ACC112 (cell line): ENCODE data around the gene PDE9A.

Source experiments
- H2AFZ ChIP-seq: fragments of 200-600 bp; sonication (generic); one replicate; pipeline ENCODE4 v1.6.0; 2017; ENCODE audit warnings: antibody characterized with exemption, low read length; ENCODE audit not compliant: unreplicated experiment
- H3K27ac ChIP-seq: fragments of 200-600 bp; sonication (generic); 2 replicates; pipeline ENCODE4 v1.5.1; 2014; ENCODE audit warnings: low read depth, mild to moderate bottlenecking, antibody characterized with exemption, low read length, moderate library complexity
- H3K27me3 ChIP-seq: fragments of 200-600 bp; sonication (generic); 2 replicates; pipeline ENCODE4 v1.6.1; 2014; ENCODE audit warnings: mild to moderate bottlenecking, antibody characterized with exemption, low read length, moderate library complexity, mixed read lengths; ENCODE audit not compliant: insufficient read depth
- H3K36me3 ChIP-seq: fragments of 200-600 bp; sonication (generic); 2 replicates; pipeline ENCODE4 v1.6.1; 2016; ENCODE audit warnings: mild to moderate bottlenecking, antibody characterized with exemption, low read length, moderate library complexity, mixed read lengths; ENCODE audit not compliant: insufficient read depth
- H3K4me1 ChIP-seq: fragments of 200-600 bp; sonication (generic); one replicate; pipeline ENCODE4 v1.6.1; 2016; ENCODE audit warnings: low read length, mixed read lengths; ENCODE audit not compliant: insufficient read depth, unreplicated experiment, control insufficient read depth
- H3K4me3 ChIP-seq: fragments of 200-600 bp; sonication (generic); 2 replicates; pipeline ENCODE4 v1.5.1; 2014; ENCODE audit warnings: mild to moderate bottlenecking, low read depth, low read length
- H3K79me2 ChIP-seq: fragments of 200-600 bp; sonication (generic); one replicate; pipeline ENCODE4 v1.6.0; 2016; ENCODE audit warnings: low read length; ENCODE audit not compliant: control insufficient read depth, unreplicated experiment, insufficient read depth

The PDE9A gene

GRCh38 chr21:42746240-42746592, 92.8 kb downstream of the PDE9A start:
- Histone ChIP-seq H3K4me3 (no peak overlapping the region), H3K79me2 (no peaks in the 10 kb centered on the region), H3K36me3 (no peaks in the 10 kb centered on the region), H3K27ac (no peak overlapping the region), H2AFZ (no peak overlapping the region), H3K27me3 (0 out of 2 replicates have a peak, but pooled peaks cover 4% of the 10 kb centered on the region), H3K4me1 (no peaks in the 10 kb centered on the region)

GRCh38 chr21:42746593-42747275, 93.3 kb downstream of the PDE9A start:
- no peaks in the 10 kb centered on the region for H3K79me2 ChIP-seq
- H2AFZ ChIP-seq: no peak overlapping the region
- no peaks in the 10 kb centered on the region for H3K4me1 ChIP-seq
- no peak overlapping the region for H3K4me3 ChIP-seq
- no peaks in the 10 kb centered on the region for H3K36me3 ChIP-seq
- H3K27ac ChIP-seq: no peak overlapping the region
- no peaks in the 10 kb centered on the region for H3K27me3 ChIP-seq

- Histone ChIP-seq H3K4me1 (no peaks in the 10 kb centered on the region), H3K27me3 (no peaks in the 10 kb centered on the region), H3K36me3 (no peaks in the 10 kb centered on the region), H3K4me3 (no peak overlapping the region), H3K27ac (no peak overlapping the region), H2AFZ (no peak overlapping the region), H3K79me2 (no peaks in the 10 kb centered on the region)
Measured at GRCh38 chr21:42747276-42747701, 93.9 kb downstream of the PDE9A start.

GRCh38 chr21:42747746-42748351, 94.4 kb downstream of the PDE9A start:
- Histone ChIP-seq H3K4me1 (no peaks in the 10 kb centered on the region), H3K79me2 (no peaks in the 10 kb centered on the region), H3K27ac (no peak overlapping the region), H3K4me3 (no peak overlapping the region), H3K36me3 (no peaks in the 10 kb centered on the region), H2AFZ (no peak overlapping the region), H3K27me3 (no peaks in the 10 kb centered on the region)

GRCh38 chr21:42748620-42749176, 95.3 kb downstream of the PDE9A start:
- Histone ChIP-seq H3K79me2 (no peaks in the 10 kb centered on the region), H3K27ac (no peak overlapping the region), H3K4me1 (no peaks in the 10 kb centered on the region)

GRCh38 chr21:42750737-42751530, 97.5 kb downstream of the PDE9A start:
- no peak overlapping the region for H3K4me3 ChIP-seq
- no peaks in the 10 kb centered on the region for H3K4me1 ChIP-seq
- no peak overlapping the region for H2AFZ ChIP-seq
- no peak overlapping the region for H3K27ac ChIP-seq
- no peaks in the 10 kb centered on the region for H3K36me3 ChIP-seq
- no peaks in the 10 kb centered on the region for H3K79me2 ChIP-seq
- H3K27me3 ChIP-seq: no peaks in the 10 kb centered on the region

More at GRCh38 chr21:42748620-42749176, 95.3 kb downstream of the PDE9A start:
- H3K36me3 ChIP-seq: no peaks in the 10 kb centered on the region
- no peaks in the 10 kb centered on the region for H3K27me3 ChIP-seq
- H2AFZ ChIP-seq: no peak overlapping the region
- no peak overlapping the region for H3K4me3 ChIP-seq

GRCh38 chr21:42751866-42752265, 98.4 kb downstream of the PDE9A start:
- Histone ChIP-seq H3K79me2 (no peaks in the 10 kb centered on the region), H3K27ac (no peak overlapping the region), H3K4me3 (no peak overlapping the region), H3K4me1 (no peaks in the 10 kb centered on the region), H2AFZ (no peak overlapping the region), H3K27me3 (no peaks in the 10 kb centered on the region), H3K36me3 (no peaks in the 10 kb centered on the region)

- Histone ChIP-seq H3K27me3 (no peaks in the 10 kb centered on the region), H3K4me1 (no peaks in the 10 kb centered on the region), H2AFZ (no peak overlapping the region), H3K79me2 (no peaks in the 10 kb centered on the region), H3K27ac (no peak overlapping the region), H3K36me3 (no peaks in the 10 kb centered on the region), H3K4me3 (no peak overlapping the region)
Measured at GRCh38 chr21:42753804-42754203, 100.4 kb downstream of the PDE9A start.

GRCh38 chr21:42754270-42754933, 101.0 kb downstream of the PDE9A start:
- H3K27me3 ChIP-seq: no peaks in the 10 kb centered on the region

GRCh38 chr21:42755031-42755665, 101.7 kb downstream of the PDE9A start:
- Histone ChIP-seq H3K27me3 (no peaks in the 10 kb centered on the region), H3K36me3 (no peaks in the 10 kb centered on the region), H3K27ac (no peak overlapping the region), H3K4me1 (no peaks in the 10 kb centered on the region), H2AFZ (no peak overlapping the region), H3K4me3 (no peak overlapping the region), H3K79me2 (no peaks in the 10 kb centered on the region)

More at GRCh38 chr21:42754270-42754933, 101.0 kb downstream of the PDE9A start:
- Histone ChIP-seq H3K27ac (no peak overlapping the region), H3K4me3 (no peak overlapping the region), H2AFZ (no peak overlapping the region), H3K4me1 (no peaks in the 10 kb centered on the region), H3K36me3 (no peaks in the 10 kb centered on the region), H3K79me2 (no peaks in the 10 kb centered on the region)
